Measurements from ENCODE around the gene IBSP.

- TF ChIP-seq CTCF (IDR thresholded peaks at IDR 0.05; ENCODE audit: insufficient read depth, low read length, poor library complexity, severe bottlenecking) (no peak), EZH2phosphoT487 (conservative IDR thresholded peaks at IDR 0.05; ENCODE audit: low read length) (no peak)
Measured at GRCh38 chr4:87835197-87835596, 35.8 kb downstream of the IBSP start.

Data from SU-DHL-6 (cell line).